ENCODE results near the gene MAST3. TPM values are rescaled to one million over a fixed set of nuclear protein-coding genes. Genes with fewer than 3 reads are reported as not detected.

Gene MAST3
- total and polyA plus RNA-seq, 2 donors (not counting 3 experiments of a cell fraction or from before 2014, with no cell fraction given) = 1.5 to 2.7 TPM

DNA sequence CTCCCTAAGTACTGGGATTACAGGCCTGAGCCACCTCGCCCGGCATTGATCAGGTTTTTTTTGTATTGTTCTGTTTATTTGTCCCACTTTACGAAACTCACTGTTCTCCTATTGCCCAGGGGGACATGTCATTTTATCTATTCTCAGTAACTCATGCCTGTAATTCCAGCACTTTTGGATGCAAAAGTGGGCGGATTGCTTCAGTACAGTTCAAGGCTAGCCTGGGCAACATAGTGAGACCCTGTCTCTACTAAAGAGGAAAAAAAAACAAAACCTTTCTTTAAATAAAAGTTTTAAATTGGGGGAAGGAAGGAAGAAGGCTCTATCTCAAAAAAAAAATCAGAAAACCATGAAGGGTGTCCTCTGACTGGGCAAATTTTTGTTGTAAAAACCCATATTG is 92.7 kb downstream of the MAST3 start:
- Histone ChIP-seq H2AFZ (ENCODE audit: low read depth, low read length) (no peak overlapping the region), H3K79me2 (ENCODE audit: control insufficient read depth, insufficient read depth, low read length) (no peaks in the 10 kb centered on the region), H3K4me1 (ENCODE audit: control insufficient read depth, extremely low read depth, insufficient read depth, low read length) (peaks cover 14% of the 10 kb centered on the region), H3K4me3 (replicated peaks in 1 of 3; ENCODE audit: insufficient read depth in 1 of 3, low read depth in 1 of 3, low read length in 3 of 3) (no peak overlapping the region), H3K27ac (ENCODE audit: insufficient read depth, low read depth, low read length) (no peak overlapping the region), H4K20me1 (replicated peaks; ENCODE audit: control insufficient read depth, extremely low read depth, insufficient read depth, low read length) (no peaks in the 10 kb centered on the region), H3K9ac (replicated peaks; ENCODE audit: extremely low read depth, insufficient read depth, low read length) (no peak overlapping the region), H3K4me2 (ENCODE audit: insufficient read depth, low read length) (no peak overlapping the region), H3K9me3 (replicated peaks; ENCODE audit: control insufficient read depth, insufficient read depth, low read length) (no peaks in the 10 kb centered on the region), H3K27me3 (ENCODE audit: control insufficient read depth in 2 of 2, insufficient read depth in 2 of 2, low read length in 2 of 2) (no peaks in the 10 kb centered on the region), H3K36me3 (ENCODE audit: control insufficient read depth in 2 of 2, extremely low read depth in 1 of 2, insufficient read depth in 2 of 2, low read length in 2 of 2) (no peaks in the 10 kb centered on the region), H3K9me1 (replicated peaks; ENCODE audit: control insufficient read depth, extremely low read depth, insufficient read depth, low read length) (no peaks in the 10 kb centered on the region)
- ChIA-PET CTCF (interaction anchor here (0.7 to 4.0 kb wide), 4 partner anchors 42 to 292 kb away, joined by 3 to 100 read pairs (median 22); a partner anchor contains a TSS), POLR2A (no interaction called here)
- intact Hi-C loops (cut with micrococcal nuclease) (no loop called here), dilution Hi-C loops (cut with MboI; ENCODE audit: extremely low pct_ligation_motif_present, low sequenced_read_pairs) (no loop called here)
- no peak for TF ChIP-seq FOS (IDR thresholded peaks at IDR 0.05; ENCODE audit: borderline replicate concordance, insufficient read depth, low read length)
- TF ChIP-seq MYC (IDR thresholded peaks at IDR 0.05; ENCODE audit: low read depth, low read length) = no peak
- no peak for TF ChIP-seq JUN (IDR thresholded peaks at IDR 0.05; ENCODE audit: borderline replicate concordance, insufficient read depth, insufficient read length, low read depth)
- no peak for TF ChIP-seq POLR2A (IDR thresholded peaks at IDR 0.05; ENCODE audit: low read depth, low read length)
- TF ChIP-seq, protein P1, sequence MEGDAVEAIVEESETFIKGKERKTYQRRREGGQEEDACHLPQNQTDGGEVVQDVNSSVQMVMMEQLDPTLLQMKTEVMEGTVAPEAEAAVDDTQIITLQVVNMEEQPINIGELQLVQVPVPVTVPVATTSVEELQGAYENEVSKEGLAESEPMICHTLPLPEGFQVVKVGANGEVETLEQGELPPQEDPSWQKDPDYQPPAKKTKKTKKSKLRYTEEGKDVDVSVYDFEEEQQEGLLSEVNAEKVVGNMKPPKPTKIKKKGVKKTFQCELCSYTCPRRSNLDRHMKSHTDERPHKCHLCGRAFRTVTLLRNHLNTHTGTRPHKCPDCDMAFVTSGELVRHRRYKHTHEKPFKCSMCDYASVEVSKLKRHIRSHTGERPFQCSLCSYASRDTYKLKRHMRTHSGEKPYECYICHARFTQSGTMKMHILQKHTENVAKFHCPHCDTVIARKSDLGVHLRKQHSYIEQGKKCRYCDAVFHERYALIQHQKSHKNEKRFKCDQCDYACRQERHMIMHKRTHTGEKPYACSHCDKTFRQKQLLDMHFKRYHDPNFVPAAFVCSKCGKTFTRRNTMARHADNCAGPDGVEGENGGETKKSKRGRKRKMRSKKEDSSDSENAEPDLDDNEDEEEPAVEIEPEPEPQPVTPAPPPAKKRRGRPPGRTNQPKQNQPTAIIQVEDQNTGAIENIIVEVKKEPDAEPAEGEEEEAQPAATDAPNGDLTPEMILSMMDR (IDR thresholded peaks at IDR 0.05; ENCODE audit: extremely low read depth in 1 of 2, insufficient read depth in 1 of 2, low read depth in 1 of 2, low read length in 2 of 2) = no peak
- TF ChIP-seq GATA2 (IDR thresholded peaks at IDR 0.05; ENCODE audit: insufficient read depth, insufficient read length, low read depth, low read length) = no peak
- TF ChIP-seq, protein P2, sequence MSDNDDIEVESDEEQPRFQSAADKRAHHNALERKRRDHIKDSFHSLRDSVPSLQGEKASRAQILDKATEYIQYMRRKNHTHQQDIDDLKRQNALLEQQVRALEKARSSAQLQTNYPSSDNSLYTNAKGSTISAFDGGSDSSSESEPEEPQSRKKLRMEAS (IDR thresholded peaks at IDR 0.05; ENCODE audit: insufficient read depth, insufficient read length) = no peak
- no peak for TF ChIP-seq POLR2AphosphoS5 (IDR thresholded peaks at IDR 0.05; ENCODE audit: insufficient read depth, low read depth, low read length)
- no peak for TF ChIP-seq EZH2 (IDR thresholded peaks at IDR 0.05; ENCODE audit: borderline replicate concordance, low read depth, low read length, severe bottlenecking)
- no peak for DNase-seq (ENCODE audit: low read depth, low spot score)
- BruUV-seq (replicated peaks) = no TSS peak
- no peak for FAIRE-seq

Data from endothelial cell of umbilical vein (primary cell).